GM19239 (cell line): Measurements from ENCODE around the gene EML3.
"Not testable (repeated sequence)": the region's sequence is repeated elsewhere in the genome, so short reads cannot be mapped to it uniquely, and the experiment has no call there.

Experiments
- DNase-seq: peaks from one replicate; pipeline ENCODE4 v3.0.0; 2011; ENCODE audit warnings: low spot score; ENCODE audit not compliant: insufficient read length
- FAIRE-seq: peaks from 2 replicates; lab custom pipeline; 2011; peaks lifted over from hg19 to GRCh38; lab: Jason Lieb, UNC

The EML3 gene

DNA sequence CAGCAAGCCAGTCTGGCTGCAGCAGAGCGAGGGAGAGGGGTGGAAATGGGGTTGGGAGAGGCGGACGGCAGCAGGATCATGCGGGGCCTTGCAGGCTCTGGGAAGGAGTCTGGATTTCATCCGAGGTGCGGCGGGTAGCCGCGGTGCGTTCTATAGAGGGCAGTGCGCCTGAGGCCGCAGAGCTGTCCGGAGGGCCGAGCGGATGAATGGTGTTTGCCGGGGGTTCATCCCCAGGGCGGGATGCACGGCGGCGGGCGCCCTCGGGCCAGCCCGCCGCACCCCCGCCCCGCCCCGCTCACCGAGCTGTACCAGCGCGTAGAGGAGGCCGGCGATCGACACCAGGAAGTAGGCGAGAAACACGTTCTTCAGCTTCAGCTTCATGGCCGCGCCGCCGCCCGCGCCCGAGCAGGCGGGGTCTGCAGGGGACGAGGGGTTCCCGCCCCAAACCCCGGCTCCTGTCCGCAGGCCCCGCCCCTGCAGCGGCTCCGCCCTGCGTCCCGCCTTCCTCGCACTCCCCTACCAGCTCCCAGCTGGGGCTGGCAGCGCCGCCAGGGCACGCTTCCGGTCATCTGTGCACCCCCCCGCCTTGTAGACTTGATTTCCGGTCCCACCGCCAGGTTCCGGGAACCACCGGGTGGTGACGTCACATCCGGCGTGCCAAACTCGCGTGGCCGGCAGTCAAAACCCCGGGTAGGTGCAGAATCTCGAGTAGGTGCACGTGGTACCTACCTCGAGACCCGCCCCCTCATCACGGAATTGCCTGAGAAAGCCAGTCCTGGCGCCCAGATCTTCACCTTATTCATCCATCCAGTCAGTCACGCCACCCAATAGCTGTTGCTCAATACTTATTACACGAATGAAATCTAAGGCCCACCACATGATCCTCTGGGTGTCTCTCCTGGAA, 9.2 kb upstream of the EML3 start, which contains the start of gene B3GAT3:
B3GAT3 (minus strand) TSS at position 420 of the 904 bp plus-strand sequence; CDS start at position 381, 39 bp downstream.
- DNase-seq (peak; percentile 99), FAIRE-seq (peak; percentile 95)

DNA sequence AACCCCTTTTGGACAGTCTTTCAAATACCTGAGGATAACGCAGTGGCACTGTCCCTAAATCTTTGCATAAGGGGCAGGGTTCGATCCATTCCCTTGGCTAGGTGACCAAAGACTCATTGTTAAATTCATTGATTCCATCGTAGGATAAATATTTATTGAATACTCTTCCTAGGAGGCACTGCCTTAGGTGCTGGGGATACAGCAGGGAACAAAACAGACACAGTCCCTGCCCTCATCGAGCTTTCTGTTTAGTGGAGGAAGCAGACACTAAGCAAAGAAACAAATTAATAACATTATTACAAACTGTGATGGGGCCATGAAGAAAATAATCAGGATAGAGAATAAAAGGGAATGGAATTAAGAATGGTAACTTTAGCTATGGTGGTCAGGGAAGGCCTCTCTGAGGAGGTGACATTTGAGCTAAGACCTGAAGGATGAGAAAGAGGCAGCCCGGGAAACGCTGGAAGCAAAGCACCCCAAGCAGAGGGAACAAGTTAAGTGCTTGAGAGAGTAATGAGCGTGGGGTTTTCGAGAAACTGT, 8.5 kb upstream of the EML3 start:
- FAIRE-seq: peak; percentile 67
- DNase-seq: no peak

- not testable (repeated sequence) for DNase-seq
Measured at GRCh38 chr11:62616957-62617356, 4.4 kb upstream of the EML3 start.

DNA sequence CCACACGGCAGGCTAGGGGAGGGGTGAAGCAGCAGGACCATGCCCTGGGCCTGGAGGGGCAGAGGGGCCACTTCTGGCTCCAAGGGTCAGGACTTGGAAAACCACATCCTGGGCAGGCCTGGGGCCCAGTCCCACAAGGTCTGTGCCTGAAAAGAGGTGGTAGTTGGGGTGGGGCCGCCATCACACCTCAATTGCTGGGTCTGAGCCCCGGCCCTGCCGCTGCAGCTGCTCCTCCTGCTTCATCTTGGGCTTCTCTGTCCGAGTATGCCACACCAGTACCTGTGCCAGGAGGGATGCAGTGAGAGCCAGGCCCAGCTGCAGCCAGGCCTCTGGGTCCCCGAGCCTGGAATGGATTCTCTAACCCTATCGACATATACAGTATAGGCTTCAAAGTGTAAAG, 2.9 kb upstream of the EML3 start:
- FAIRE-seq (no peak), DNase-seq (no peak)

More at GRCh38 chr11:62616957-62617356, 4.4 kb upstream of the EML3 start:
- FAIRE-seq: not testable (repeated sequence)

- DNase-seq (no peak), FAIRE-seq (no peak)
Measured at GRCh38 chr11:62614275-62614674, 1.7 kb upstream of the EML3 start.

DNA sequence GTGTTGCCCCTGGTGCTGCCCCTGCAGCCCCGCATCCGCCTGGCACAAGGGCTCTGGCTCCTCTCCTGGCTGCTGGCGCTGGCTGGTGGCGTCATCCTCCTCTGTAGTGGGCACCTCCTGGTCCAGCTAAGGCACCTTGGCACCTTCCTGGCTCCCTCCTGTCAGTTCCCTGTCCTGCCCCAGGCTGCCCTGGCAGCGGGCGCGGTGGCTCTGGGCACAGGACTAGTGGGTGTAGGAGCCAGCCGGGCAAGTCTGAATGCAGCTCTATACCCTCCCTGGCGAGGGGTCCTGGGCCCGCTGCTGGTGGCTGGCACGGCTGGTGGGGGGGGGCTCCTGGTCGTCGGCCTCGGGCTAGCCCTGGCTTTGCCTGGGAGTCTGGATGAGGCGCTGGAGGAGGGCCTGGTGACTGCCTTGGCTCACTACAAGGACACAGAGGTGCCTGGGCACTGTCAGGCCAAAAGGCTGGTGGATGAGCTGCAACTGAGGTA, 760 bp upstream of the EML3 start:
- no peak for DNase-seq
- FAIRE-seq: no peak

DNA sequence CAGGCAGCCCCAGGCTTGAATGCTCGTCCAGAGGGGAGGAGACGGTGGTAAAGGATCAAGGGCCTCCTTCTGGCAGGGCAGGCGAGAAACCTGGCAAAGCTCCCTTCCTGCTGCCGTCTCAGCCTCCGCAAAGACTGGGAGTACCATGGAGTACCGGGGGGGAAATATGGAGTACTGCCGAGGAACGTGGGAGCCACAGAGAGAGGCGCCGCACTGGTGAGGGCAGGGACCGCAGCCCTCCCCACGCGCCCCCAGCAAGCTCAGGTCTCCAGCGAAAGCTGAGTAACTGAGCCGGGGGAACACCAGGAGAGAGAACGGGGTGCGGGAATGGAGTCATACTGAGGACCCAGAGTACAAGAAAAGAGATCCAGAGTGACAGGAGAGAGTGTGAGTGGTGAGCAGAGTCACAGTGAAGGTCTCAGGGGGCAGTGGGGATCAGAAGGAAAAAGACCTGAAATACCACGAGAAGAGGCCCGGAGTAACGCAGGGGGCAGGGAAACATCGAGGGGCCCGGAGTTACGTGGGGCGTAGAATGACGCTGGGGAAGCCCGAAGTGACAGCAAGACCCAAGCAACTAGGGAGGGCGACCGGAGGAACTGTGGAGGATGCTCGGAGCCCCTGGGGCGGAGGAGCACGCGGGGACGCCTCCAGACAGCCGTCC, 740 bp downstream of the EML3 start:
- DNase-seq (no peak), FAIRE-seq (peak; percentile 55)

- peak; percentile 70 for FAIRE-seq
- DNase-seq: no peak
Measured at GRCh38 chr11:62610814-62611704, 1.5 kb downstream of the EML3 start.

- FAIRE-seq (no peak), DNase-seq (no peak)
Measured at GRCh38 chr11:62610403-62610802, 2.2 kb downstream of the EML3 start.

- DNase-seq: no peak
- no peak for FAIRE-seq
Measured at GRCh38 chr11:62608776-62609175, 3.8 kb downstream of the EML3 start.

DNA sequence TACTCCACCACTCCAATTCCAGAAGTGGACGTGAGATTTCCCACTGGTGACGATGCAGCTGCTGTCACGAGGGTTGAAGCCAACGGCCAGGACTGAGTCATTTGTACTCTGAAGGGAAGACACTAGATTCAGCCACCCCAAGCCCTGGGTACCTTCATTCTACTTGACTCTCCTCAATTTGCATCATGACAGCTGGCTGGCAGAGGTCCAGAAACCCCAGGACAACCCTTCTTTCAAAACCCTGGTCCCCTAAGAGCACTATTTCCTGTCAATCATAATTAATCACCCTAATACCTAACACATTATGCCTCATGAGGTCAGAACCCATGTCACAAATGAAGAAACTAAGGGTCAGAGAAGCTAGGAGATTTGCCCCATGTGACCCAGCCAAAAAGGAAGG, 4.9 kb downstream of the EML3 start:
- FAIRE-seq (no peak), DNase-seq (no peak)

- FAIRE-seq (no peak), DNase-seq (no peak)
Measured at GRCh38 chr11:62605902-62606301, 6.7 kb downstream of the EML3 start.

- FAIRE-seq: no peak
- DNase-seq: no peak
Measured at GRCh38 chr11:62605467-62605866, 7.1 kb downstream of the EML3 start.

- no peak for FAIRE-seq
Measured at GRCh38 chr11:62604460-62605120, 8.0 kb downstream of the EML3 start.

DNA sequence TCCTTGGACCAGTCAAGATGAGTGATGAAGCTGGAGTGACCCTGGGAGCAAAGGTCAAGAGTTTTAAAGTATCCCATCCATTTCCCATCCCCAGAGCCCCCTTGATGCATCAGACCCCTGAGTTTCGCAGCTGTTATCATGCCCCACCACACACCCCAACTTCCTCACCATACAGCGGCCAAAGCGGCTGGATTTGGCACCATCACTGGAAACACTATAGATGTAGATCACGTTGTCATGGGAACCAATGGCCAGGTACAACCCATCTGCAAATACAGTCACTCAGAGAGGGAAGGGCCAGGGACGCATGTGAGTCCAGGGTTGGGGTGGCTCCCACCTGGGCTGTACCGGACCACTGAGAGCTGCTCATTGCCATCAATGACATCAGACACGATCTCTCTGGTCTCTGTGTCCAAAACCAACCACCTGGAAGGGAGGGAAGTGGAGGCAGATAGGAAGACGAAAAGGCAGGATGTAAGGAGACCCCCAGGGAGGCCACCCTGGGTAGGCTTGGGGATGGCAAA, 8.7 kb downstream of the EML3 start:
- DNase-seq (no peak), FAIRE-seq (no peak)

More at GRCh38 chr11:62604460-62605120, 8.0 kb downstream of the EML3 start:
- no peak for DNase-seq

GRCh38 chr11:62603072-62603408, 9.5 kb downstream of the EML3 start:
- DNase-seq: no peak
- FAIRE-seq: no peak

DNA sequence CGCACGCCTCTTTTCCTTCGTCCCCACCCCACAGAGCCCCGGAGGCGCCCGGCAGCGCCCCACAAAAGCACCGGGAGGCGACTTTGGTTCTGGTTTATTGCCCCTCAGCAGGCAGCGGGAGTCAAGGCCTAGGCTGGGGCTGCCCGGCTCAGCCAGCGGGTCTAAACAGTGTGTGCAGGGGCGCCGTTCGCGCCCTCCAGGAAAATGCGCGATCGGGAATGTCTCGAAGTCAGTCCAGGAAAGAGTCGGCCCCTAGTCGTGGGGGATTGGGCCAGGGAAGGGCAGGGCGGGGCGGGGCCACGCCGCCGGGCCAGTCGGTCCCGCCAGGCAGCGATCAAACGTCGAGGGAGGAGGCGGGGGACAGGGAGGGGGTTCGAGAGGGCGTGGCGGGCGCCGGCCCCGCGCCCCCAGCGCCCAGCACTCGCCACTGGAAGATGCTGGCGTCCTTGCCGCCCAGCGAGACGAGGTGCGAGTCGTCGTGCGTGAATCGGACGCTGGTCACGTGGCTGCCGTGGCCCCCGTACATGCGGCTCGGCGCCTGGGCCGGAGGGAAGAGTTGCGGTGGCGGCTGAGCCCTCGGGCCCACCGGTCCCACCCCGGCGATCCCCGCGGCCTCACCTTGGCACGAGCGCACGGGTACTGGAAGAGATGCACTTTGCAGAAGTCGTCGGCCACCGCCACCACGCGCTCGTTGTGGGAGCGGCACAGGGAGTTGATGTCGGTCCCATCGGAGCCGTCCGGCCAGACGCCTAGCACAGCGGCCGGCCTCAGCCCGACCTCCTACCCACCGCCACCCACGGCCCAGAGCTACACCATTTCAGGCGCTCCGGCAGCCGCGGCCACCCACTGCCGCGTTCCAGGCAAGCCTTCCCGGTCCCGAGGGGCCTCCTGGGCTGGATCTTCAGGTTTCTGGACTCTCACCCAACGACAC, 10.2 kb downstream of the EML3 start:
- DNase-seq: no peak
- no peak for FAIRE-seq
